HG03520 (cell line): ENCODE measurements around the gene ENPP5.

Source experiments
- ATAC-seq: cut with Tn5 transposase; IDR thresholded peaks from one replicate; pipeline ENCODE4 v1.9.1; 2021; ENCODE audit warnings: mild to moderate bottlenecking, moderate library complexity; ENCODE audit not compliant: unreplicated experiment

ENPP5 gene

GRCh38 chr6:46113370-46113769, 57.4 kb downstream of the ENPP5 start:
- ATAC-seq, result no peak
